Cardiac muscle cell (in vitro differentiated cells and primary cell): ENCODE data around the gene ATP6V1C2. TPM values are rescaled to one million over a fixed set of nuclear protein-coding genes. Genes with fewer than 3 reads are reported as not detected.

ENCODE experiments used
- DNase-seq, 2 donors: peaks; one replicate each; pipeline versions ENCODE4 v3.0.0 to v3.0.0-alpha.2; 2010 to 2017; ENCODE audit warnings: low read depth in 1 of 2, low spot score in 1 of 2
- H3K27ac ChIP-seq: fragments of 200-600 bp; sonication (generic); 2 replicates; pipeline ENCODE4 v1.5.1; 2016
- H3K27me3 ChIP-seq: fragments of 200-600 bp; sonication (generic); 2 replicates; pipeline ENCODE4 v1.6.0; 2016; ENCODE audit warnings: control low read depth
- H3K36me3 ChIP-seq: fragments of 200-600 bp; sonication (generic); 2 replicates; pipeline ENCODE4 v1.5.1; 2016; ENCODE audit warnings: control low read depth
- H3K4me1 ChIP-seq: fragments of 200-600 bp; sonication (generic); 2 replicates; pipeline ENCODE4 v1.8.1; 2017; ENCODE audit warnings: low read depth, mild to moderate bottlenecking, mixed run types
- H3K4me3 ChIP-seq: fragments of 200-600 bp; sonication (generic); 2 replicates; pipeline ENCODE4 v1.5.1; 2016; ENCODE audit warnings: mild to moderate bottlenecking
- H3K9me3 ChIP-seq: fragments of 200-600 bp; sonication (generic); 2 replicates; pipeline ENCODE4 v1.5.1; 2017; ENCODE audit warnings: low read depth, mild to moderate bottlenecking, control low read depth
- CTCF ChIP-seq: IDR thresholded peaks from 2 replicates; pipeline ENCODE4 v1.5.1; 2012; ENCODE audit warnings: low read depth, mild to moderate bottlenecking, low read length
- polyA plus RNA-seq: library from polyadenylated mRNA; unstranded; fragments of >200 nt; fragmentation: Nextera tagmentation; extraction: Ambion mirVana; gene quantifications from 2 replicates; pipeline ENCODE4 v1.2.1, GENCODE V29; 2016
- total RNA-seq: library from RNA; depleted of rRNA; stranded (reverse); fragments of >200 nt; gene quantifications from 2 replicates; pipeline ENCODE4 v1.2.3, GENCODE V29; 2016

Gene ATP6V1C2
- total and polyA plus RNA-seq, 2 experiments from 2014 or later = 0.06 to 1.1 TPM

GRCh38 chr2:10717628-10718027, 3.8 kb upstream of the ATP6V1C2 start:
- H3K27me3 ChIP-seq = peaks cover 83% of the 10 kb centered on the region
- no peak overlapping the region for H3K27ac ChIP-seq
- no peaks in the 10 kb centered on the region for H3K9me3 ChIP-seq
- TF ChIP-seq CTCF = no peak
- peak in 1 of 2 donors; percentile 65 for DNase-seq
- H3K4me1 ChIP-seq = peaks cover 4% of the 10 kb centered on the region
- no peaks in the 10 kb centered on the region for H3K36me3 ChIP-seq
- H3K4me3 ChIP-seq = no peak overlapping the region

GRCh38 chr2:10720306-10720705, 1.1 kb upstream of the ATP6V1C2 start:
- DNase-seq = no peak
- no peak overlapping the region for H3K27ac ChIP-seq
- H3K9me3 ChIP-seq = no peaks in the 10 kb centered on the region
- no peaks in the 10 kb centered on the region for H3K36me3 ChIP-seq
- no peak overlapping the region for H3K4me3 ChIP-seq
- TF ChIP-seq CTCF = no peak
- peaks cover 97% of the 10 kb centered on the region for H3K27me3 ChIP-seq
- H3K4me1 ChIP-seq = peaks cover 4% of the 10 kb centered on the region

GRCh38 chr2:10720947-10721395, 459 bp upstream of the ATP6V1C2 start:
- TF ChIP-seq CTCF = no peak
- H3K4me1 ChIP-seq = peaks cover 4% of the 10 kb centered on the region
- H3K27me3 ChIP-seq = peaks cover 100% of the 10 kb centered on the region
- no peak overlapping the region for H3K27ac ChIP-seq
- H3K4me3 ChIP-seq = peak overlapping the region; percentile 40
- no peaks in the 10 kb centered on the region for H3K9me3 ChIP-seq
- DNase-seq = no peak
- H3K36me3 ChIP-seq = no peaks in the 10 kb centered on the region

- H3K36me3 ChIP-seq = no peaks in the 10 kb centered on the region
- no peaks in the 10 kb centered on the region for H3K9me3 ChIP-seq
- no peak for DNase-seq
- H3K4me1 ChIP-seq = peaks cover 4% of the 10 kb centered on the region
- peak overlapping the region; percentile 40 for H3K4me3 ChIP-seq
- no peak overlapping the region for H3K27ac ChIP-seq
- peaks cover 98% of the 10 kb centered on the region for H3K27me3 ChIP-seq
- no peak for TF ChIP-seq CTCF
Measured at GRCh38 chr2:10722252-10722825, 909 bp downstream of the ATP6V1C2 start.

- Histone ChIP-seq H3K36me3 (no peaks in the 10 kb centered on the region), H3K27ac (no peak overlapping the region), H3K4me1 (no peaks in the 10 kb centered on the region), H3K9me3 (no peaks in the 10 kb centered on the region), H3K27me3 (no peaks in the 10 kb centered on the region), H3K4me3 (no peak overlapping the region)
- DNase-seq = no peak
- no peak for TF ChIP-seq CTCF
Measured at GRCh38 chr2:10732924-10733565, 11.6 kb downstream of the ATP6V1C2 start.
